HepG2 (cell line): Measurements from ENCODE around the gene PRR30. TPM values are rescaled to one million over a fixed set of nuclear protein-coding genes. Genes with fewer than 3 reads are reported as not detected.

Source experiments
- DPF2 ChIP-seq: sonication (generic); formaldehyde crosslinking; IDR thresholded peaks from 2 replicates; pipeline ENCODE4 v1.4.0; 2020; ENCODE audit warnings: mild to moderate bottlenecking, low read depth, missing genetic modification reagents, borderline replicate concordance
- FOXK2 ChIP-seq: fragments of 450-650 bp; IDR thresholded peaks from 2 replicates; pipeline ENCODE4 v1.6.1; 2016
- GZF1 ChIP-seq: sonication (generic); formaldehyde crosslinking; IDR thresholded peaks from 2 replicates; pipeline ENCODE4 v1.5.1; 2020; ENCODE audit warnings: mild to moderate bottlenecking, missing genetic modification reagents
- MTF1 ChIP-seq: sonication (generic); formaldehyde crosslinking; IDR thresholded peaks from 2 replicates; pipeline ENCODE4 v1.5.0; 2020; ENCODE audit warnings: missing genetic modification reagents
- NFYC ChIP-seq: IDR thresholded peaks from 2 replicates; pipeline ENCODE4 v1.6.1; 2016; ENCODE audit warnings: missing genetic modification reagents, missing compliant biosample characterization
- REPIN1 ChIP-seq: sonication (generic); formaldehyde crosslinking; IDR thresholded peaks from 2 replicates; pipeline ENCODE4 v1.8.0; 2022; ENCODE audit warnings: missing genetic modification reagents, low read depth, mild to moderate bottlenecking, borderline replicate concordance
- RFXANK ChIP-seq: IDR thresholded peaks from 2 replicates; pipeline ENCODE4 v1.6.1; 2016
- ZNF317 ChIP-seq: sonication (generic); formaldehyde crosslinking; IDR thresholded peaks from 2 replicates; pipeline ENCODE4 v1.5.0; 2020; ENCODE audit warnings: mild to moderate bottlenecking, missing genetic modification reagents
- ZNF431 ChIP-seq: sonication (generic); formaldehyde crosslinking; IDR thresholded peaks from 2 replicates; pipeline ENCODE4 v1.9.0; 2022; ENCODE audit warnings: missing genetic modification reagents, low read depth, mild to moderate bottlenecking, borderline replicate concordance
- ZNF713 ChIP-seq: sonication (generic); formaldehyde crosslinking; IDR thresholded peaks from 2 replicates; pipeline ENCODE4 v1.4.0; 2020; ENCODE audit warnings: mild to moderate bottlenecking, missing genetic modification reagents
- ZNF766 ChIP-seq: sonication (generic); formaldehyde crosslinking; IDR thresholded peaks from 2 replicates; pipeline ENCODE4 v1.5.0; 2020; ENCODE audit warnings: missing genetic modification reagents, borderline replicate concordance
- ZSCAN22 ChIP-seq: sonication (generic); formaldehyde crosslinking; IDR thresholded peaks from 2 replicates; pipeline ENCODE4 v1.4.0; 2020; ENCODE audit warnings: mild to moderate bottlenecking, missing genetic modification reagents
- polyA plus RNA-seq, 8 experiments: library from polyadenylated mRNA; depleted of rRNA in 3 of 8; stranded (reverse) in 7 of 8; unstranded in 1 of 8; fragments of >200 nt; fragmentation: Illumina TruSeq in 4 of 8; extraction: Trizol in 4 of 8; gene quantifications; 2 replicates each; pipeline versions ENCODE4 v1.2.1 to v1.2.3, GENCODE V29; 2011 to 2016; ENCODE audit warnings: low read depth in 4 of 8, missing spikeins in 1 of 8, mixed read lengths in 1 of 8; ENCODE audit not compliant: insufficient read depth in 1 of 8
- total RNA-seq, 5 experiments: library from RNA; depleted of rRNA; stranded (reverse); fragments of >200 nt; fragmentation: Illumina TruSeq; extraction: Trizol; gene quantifications; 2 replicates each; pipeline ENCODE4 v1.2.3, GENCODE V29; 2016; ENCODE audit warnings: low read depth in 1 of 5
- TF ChIP-seq, protein P1 (sequence below): sonication (generic); formaldehyde crosslinking; IDR thresholded peaks from 2 replicates; pipeline ENCODE4 v1.4.0; 2020; ENCODE audit warnings: mild to moderate bottlenecking, missing genetic modification reagents, borderline replicate concordance
- TF ChIP-seq, protein P2 (sequence below): sonication (generic); formaldehyde crosslinking; IDR thresholded peaks from 2 replicates; pipeline ENCODE4 v1.9.0; 2021; ENCODE audit warnings: missing genetic modification reagents, borderline replicate concordance
- TF ChIP-seq, protein P3 (sequence below): sonication (generic); formaldehyde crosslinking; IDR thresholded peaks from 2 replicates; pipeline ENCODE4 v1.5.0; 2020; ENCODE audit warnings: mild to moderate bottlenecking, low read depth, missing genetic modification reagents, borderline replicate concordance
- TF ChIP-seq, protein P4 (sequence below): sonication (generic); formaldehyde crosslinking; IDR thresholded peaks from 2 replicates; pipeline ENCODE4 v1.9.0; 2021; ENCODE audit warnings: missing genetic modification reagents, borderline replicate concordance

The PRR30 gene
- total and polyA plus RNA-seq, 2 of the 13 experiments (the other 11 are each of a cell fraction or from before 2014, with no cell fraction given), result not detected

DNA sequence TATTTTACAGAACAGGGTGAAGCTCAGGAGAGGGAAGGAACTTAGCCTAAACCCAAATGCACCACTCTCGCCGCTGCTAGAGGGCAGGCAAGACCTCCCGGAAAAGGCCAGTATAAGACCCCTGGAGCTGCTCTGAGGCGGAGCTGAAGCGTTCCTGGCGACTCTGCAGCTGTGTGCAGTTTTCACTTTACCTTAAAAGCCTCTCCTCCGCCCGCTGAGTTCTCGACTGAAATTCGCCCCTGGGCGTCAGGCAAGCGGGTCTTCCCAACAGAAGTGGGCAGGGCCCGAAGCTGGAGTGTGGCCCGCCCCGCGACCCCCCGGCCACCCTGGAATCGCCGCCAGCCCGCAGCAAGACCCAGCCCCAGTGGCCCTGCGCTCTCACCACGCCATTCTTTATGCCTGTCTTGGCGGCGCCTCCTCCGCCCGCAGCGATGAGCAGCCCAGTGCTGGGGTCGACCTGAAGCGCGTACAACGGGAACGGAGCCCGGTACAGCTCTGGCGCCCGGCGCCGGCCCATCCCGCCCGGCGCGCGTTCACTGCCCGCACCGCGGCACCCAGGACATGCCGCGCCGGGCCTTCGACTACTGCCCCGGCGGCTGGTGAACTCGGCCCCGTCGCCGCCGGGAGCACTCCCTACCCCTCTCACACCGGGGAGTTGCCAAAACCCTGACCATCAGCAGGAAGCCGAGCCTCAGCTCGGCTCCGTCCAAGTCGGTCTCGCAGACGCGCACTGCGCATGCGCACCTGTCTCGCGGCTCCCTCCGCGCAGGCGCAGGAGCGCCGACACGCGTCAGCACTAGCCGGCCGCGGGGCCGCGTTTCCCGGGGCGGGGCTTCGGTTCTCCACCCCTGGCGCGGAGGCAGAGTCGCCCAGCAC lies 5.1 kb downstream of the PRR30 start, which contains the start of gene PREB (continued):
- 0 out of 2 replicates have a peak, but pooled peaks have one; percentile 66 for TF ChIP-seq ZNF713 (CRISPR knock-in tag)
- TF ChIP-seq MTF1 (CRISPR knock-in tag), result no peak
- TF ChIP-seq, protein P1, sequence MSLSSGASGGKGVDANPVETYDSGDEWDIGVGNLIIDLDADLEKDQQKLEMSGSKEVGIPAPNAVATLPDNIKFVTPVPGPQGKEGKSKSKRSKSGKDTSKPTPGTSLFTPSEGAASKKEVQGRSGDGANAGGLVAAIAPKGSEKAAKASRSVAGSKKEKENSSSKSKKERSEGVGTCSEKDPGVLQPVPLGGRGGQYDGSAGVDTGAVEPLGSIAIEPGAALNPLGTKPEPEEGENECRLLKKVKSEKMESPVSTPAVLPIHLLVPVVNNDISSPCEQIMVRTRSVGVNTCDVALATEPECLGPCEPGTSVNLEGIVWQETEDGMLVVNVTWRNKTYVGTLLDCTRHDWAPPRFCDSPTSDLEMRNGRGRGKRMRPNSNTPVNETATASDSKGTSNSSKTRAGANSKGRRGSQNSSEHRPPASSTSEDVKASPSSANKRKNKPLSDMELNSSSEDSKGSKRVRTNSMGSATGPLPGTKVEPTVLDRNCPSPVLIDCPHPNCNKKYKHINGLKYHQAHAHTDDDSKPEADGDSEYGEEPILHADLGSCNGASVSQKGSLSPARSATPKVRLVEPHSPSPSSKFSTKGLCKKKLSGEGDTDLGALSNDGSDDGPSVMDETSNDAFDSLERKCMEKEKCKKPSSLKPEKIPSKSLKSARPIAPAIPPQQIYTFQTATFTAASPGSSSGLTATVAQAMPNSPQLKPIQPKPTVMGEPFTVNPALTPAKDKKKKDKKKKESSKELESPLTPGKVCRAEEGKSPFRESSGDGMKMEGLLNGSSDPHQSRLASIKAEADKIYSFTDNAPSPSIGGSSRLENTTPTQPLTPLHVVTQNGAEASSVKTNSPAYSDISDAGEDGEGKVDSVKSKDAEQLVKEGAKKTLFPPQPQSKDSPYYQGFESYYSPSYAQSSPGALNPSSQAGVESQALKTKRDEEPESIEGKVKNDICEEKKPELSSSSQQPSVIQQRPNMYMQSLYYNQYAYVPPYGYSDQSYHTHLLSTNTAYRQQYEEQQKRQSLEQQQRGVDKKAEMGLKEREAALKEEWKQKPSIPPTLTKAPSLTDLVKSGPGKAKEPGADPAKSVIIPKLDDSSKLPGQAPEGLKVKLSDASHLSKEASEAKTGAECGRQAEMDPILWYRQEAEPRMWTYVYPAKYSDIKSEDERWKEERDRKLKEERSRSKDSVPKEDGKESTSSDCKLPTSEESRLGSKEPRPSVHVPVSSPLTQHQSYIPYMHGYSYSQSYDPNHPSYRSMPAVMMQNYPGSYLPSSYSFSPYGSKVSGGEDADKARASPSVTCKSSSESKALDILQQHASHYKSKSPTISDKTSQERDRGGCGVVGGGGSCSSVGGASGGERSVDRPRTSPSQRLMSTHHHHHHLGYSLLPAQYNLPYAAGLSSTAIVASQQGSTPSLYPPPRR (CRISPR knock-in tag), result no peak; the same call in 1 of the 2 replicates
- TF ChIP-seq GZF1 (CRISPR knock-in tag), result no peak
- peak; percentile 12; the same call in 1 of the 2 replicates for TF ChIP-seq NFYC
- TF ChIP-seq, protein P2, sequence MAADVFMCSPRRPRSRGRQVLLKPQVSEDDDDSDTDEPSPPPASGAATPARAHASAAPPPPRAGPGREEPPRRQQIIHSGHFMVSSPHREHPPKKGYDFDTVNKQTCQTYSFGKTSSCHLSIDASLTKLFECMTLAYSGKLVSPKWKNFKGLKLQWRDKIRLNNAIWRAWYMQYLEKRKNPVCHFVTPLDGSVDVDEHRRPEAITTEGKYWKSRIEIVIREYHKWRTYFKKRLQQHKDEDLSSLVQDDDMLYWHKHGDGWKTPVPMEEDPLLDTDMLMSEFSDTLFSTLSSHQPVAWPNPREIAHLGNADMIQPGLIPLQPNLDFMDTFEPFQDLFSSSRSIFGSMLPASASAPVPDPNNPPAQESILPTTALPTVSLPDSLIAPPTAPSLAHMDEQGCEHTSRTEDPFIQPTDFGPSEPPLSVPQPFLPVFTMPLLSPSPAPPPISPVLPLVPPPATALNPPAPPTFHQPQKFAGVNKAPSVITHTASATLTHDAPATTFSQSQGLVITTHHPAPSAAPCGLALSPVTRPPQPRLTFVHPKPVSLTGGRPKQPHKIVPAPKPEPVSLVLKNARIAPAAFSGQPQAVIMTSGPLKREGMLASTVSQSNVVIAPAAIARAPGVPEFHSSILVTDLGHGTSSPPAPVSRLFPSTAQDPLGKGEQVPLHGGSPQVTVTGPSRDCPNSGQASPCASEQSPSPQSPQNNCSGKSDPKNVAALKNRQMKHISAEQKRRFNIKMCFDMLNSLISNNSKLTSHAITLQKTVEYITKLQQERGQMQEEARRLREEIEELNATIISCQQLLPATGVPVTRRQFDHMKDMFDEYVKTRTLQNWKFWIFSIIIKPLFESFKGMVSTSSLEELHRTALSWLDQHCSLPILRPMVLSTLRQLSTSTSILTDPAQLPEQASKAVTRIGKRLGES, result no peak
- no peak for TF ChIP-seq REPIN1 (CRISPR knock-in tag)
- TF ChIP-seq ZSCAN22 (CRISPR knock-in tag), result peak; percentile 44; the same call in 1 of the 2 replicates
- TF ChIP-seq RFXANK (CRISPR knock-in tag), result no peak
- no peak for TF ChIP-seq DPF2 (CRISPR knock-in tag)
- no peak for TF ChIP-seq FOXK2
- TF ChIP-seq ZNF431, result no peak
- TF ChIP-seq ZNF766 (CRISPR knock-in tag), result 0 out of 2 replicates have a peak, but pooled peaks have one; percentile 45
- TF ChIP-seq, protein P3, sequence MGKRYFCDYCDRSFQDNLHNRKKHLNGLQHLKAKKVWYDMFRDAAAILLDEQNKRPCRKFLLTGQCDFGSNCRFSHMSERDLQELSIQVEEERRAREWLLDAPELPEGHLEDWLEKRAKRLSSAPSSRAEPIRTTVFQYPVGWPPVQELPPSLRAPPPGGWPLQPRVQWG (CRISPR knock-in tag), result no peak
- TF ChIP-seq ZNF317 (CRISPR knock-in tag), result 0 out of 2 replicates have a peak, but pooled peaks have one; percentile 57
- TF ChIP-seq, protein P4, sequence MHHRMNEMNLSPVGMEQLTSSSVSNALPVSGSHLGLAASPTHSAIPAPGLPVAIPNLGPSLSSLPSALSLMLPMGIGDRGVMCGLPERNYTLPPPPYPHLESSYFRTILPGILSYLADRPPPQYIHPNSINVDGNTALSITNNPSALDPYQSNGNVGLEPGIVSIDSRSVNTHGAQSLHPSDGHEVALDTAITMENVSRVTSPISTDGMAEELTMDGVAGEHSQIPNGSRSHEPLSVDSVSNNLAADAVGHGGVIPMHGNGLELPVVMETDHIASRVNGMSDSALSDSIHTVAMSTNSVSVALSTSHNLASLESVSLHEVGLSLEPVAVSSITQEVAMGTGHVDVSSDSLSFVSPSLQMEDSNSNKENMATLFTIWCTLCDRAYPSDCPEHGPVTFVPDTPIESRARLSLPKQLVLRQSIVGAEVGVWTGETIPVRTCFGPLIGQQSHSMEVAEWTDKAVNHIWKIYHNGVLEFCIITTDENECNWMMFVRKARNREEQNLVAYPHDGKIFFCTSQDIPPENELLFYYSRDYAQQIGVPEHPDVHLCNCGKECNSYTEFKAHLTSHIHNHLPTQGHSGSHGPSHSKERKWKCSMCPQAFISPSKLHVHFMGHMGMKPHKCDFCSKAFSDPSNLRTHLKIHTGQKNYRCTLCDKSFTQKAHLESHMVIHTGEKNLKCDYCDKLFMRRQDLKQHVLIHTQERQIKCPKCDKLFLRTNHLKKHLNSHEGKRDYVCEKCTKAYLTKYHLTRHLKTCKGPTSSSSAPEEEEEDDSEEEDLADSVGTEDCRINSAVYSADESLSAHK (CRISPR knock-in tag), result no peak
